Esophagus squamous epithelium (tissue), 5 donors: ENCODE results near the gene PAM16. TPM values are rescaled to one million over a fixed set of nuclear protein-coding genes. Genes with fewer than 3 reads are reported as not detected.

ENCODE experiments used
- DNase-seq: peaks from one replicate; lab custom pipeline; 2025; lab: John Stamatoyannopoulos, UW
- H3K27ac ChIP-seq, 4 donors: fragments of 200-600 bp; sonication (generic); one replicate each; pipeline ENCODE4 v1.5.1; 2016 to 2019; ENCODE audit warnings: mild to moderate bottlenecking in 1 of 4
- H3K27me3 ChIP-seq, 4 donors: fragments of 200-600 bp; sonication (generic); 1 replicate in 3 of 4; 2 replicates in 1 of 4; pipeline versions ENCODE4 v1.5.1 to v1.6.0; 2017 to 2021; ENCODE audit warnings: antibody characterized with exemption in 1 of 4
- H3K36me3 ChIP-seq, 3 donors: fragments of 200-600 bp; sonication (generic); one replicate each; pipeline ENCODE4 v1.5.1; 2016 to 2019
- H3K4me1 ChIP-seq, 3 donors: fragments of 200-600 bp; sonication (generic); one replicate each; pipeline ENCODE4 v1.5.1; 2017 to 2019
- H3K4me3 ChIP-seq, 4 donors: fragments of 200-600 bp; sonication (generic); 1 replicate in 3 of 4; 2 replicates in 1 of 4; pipeline ENCODE4 v1.5.1; 2016 to 2019; ENCODE audit warnings: mild to moderate bottlenecking in 2 of 4, moderate library complexity in 1 of 4
- H3K9me3 ChIP-seq, 3 donors: fragments of 200-600 bp; sonication (generic); one replicate each; pipeline ENCODE4 v1.5.1; 2016 to 2019
- POLR2A ChIP-seq, 4 donors: fragments of 450-650 bp; IDR thresholded peaks; one replicate each; pipeline ENCODE4 v1.6.1; 2017; ENCODE audit warnings: antibody characterized with exemption in 4 of 4, mild to moderate bottlenecking in 4 of 4, moderate library complexity in 3 of 4
- WGBS, 2 donors: methylation state at CpG; one replicate each; pipeline ENCODE4 v1.1.5; 2018; 5-methylcytosine and 5-hydroxymethylcytosine counted together
- intact Hi-C: fragments of 100-400 bp; cut with DNase I; formaldehyde crosslinking; loops from one replicate; pipeline ENCODE4 v1.15.0; 2022
- total RNA-seq, 4 donors: library from RNA; depleted of rRNA; stranded (reverse); fragments of >200 nt; gene quantifications; one replicate each; pipeline ENCODE4 v1.1.0, GENCODE V29; 2016
- TF ChIP-seq, protein P1 (sequence below), 6 experiments: fragments of 450-650 bp in 4 of 6; fragments of 200-600 bp in 2 of 6; sonication (generic) in 2 of 6; IDR thresholded peaks; one replicate each; pipeline ENCODE4 v1.5.1; 2016 to 2019; ENCODE audit warnings: antibody characterized with exemption in 6 of 6, mild to moderate bottlenecking in 4 of 6, moderate library complexity in 4 of 6
- donor health status: DM: yes; HTN: yes; CAD: no.

PAM16 gene
- total RNA-seq, 4 donors from 2014 or later = 29.5 to 40.8 (median 33.2) TPM

DNA sequence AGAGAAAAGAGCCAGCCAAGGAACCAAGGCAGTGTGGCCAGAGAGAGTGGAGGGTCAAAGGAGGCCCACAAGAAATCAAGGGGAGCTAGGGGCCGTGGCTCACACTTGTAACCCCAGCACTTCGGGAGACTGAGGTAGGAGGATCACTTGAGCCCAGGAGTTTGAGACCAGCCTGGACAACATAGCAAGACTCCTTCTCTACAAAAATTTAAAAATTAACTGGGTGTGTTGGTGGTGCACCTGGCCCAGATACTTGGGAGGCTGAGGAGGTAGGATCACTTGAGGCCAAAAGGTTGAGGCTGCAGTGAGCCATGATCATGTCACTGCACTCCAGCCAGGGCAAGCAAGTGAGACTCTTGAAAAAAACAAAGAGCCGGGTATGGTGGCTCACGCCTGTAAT, 59.4 kb downstream of the PAM16 start:
- peaks cover 8 to 42% (median 25%) of the 10 kb centered on the region in 3 donors for H3K4me1 ChIP-seq
- no peaks in the 10 kb centered on the region for H3K36me3 ChIP-seq
- no peak for DNase-seq
- TF ChIP-seq POLR2A (IDR thresholded peaks at IDR 0.05) = no peak
- TF ChIP-seq, protein P1, sequence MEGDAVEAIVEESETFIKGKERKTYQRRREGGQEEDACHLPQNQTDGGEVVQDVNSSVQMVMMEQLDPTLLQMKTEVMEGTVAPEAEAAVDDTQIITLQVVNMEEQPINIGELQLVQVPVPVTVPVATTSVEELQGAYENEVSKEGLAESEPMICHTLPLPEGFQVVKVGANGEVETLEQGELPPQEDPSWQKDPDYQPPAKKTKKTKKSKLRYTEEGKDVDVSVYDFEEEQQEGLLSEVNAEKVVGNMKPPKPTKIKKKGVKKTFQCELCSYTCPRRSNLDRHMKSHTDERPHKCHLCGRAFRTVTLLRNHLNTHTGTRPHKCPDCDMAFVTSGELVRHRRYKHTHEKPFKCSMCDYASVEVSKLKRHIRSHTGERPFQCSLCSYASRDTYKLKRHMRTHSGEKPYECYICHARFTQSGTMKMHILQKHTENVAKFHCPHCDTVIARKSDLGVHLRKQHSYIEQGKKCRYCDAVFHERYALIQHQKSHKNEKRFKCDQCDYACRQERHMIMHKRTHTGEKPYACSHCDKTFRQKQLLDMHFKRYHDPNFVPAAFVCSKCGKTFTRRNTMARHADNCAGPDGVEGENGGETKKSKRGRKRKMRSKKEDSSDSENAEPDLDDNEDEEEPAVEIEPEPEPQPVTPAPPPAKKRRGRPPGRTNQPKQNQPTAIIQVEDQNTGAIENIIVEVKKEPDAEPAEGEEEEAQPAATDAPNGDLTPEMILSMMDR (IDR thresholded peaks at IDR 0.05) = no peak
- H3K4me3 ChIP-seq = no peak overlapping the region
- peak overlapping the region in 1 of 4 donors; percentile 16 for H3K27ac ChIP-seq
- WGBS, 2 donors = 83 to 84% methylated on average over 4 of the region's 4 CpGs
- no peaks in the 10 kb centered on the region for H3K27me3 ChIP-seq
- H3K9me3 ChIP-seq = no peaks in the 10 kb centered on the region
- intact Hi-C loops = no loop called here

Other genes starting within 250 kb of the PAM16 start
- 10 to 100 TPM in 2 of 4 donors, 1 to 10 TPM in 2; 6.3 to 22.3 (median 11.2) TPM for gene ADCY9, start 234.9 kb downstream of the PAM16 start, total RNA-seq
- gene SRL, start 109.2 kb downstream of the PAM16 start, total RNA-seq = 1 to 10 TPM in 1 of 4 donors, under 1 TPM in 2, not detected in 1; 0.04 to 1.8 (median 0.38) TPM
- 1 to 10 TPM; 5.8 to 9.8 (median 9.3) TPM for gene TFAP4, start 78.3 kb downstream of the PAM16 start, total RNA-seq
- 1 to 10 TPM in 1 of 4 donors, under 1 TPM in 3; 0.30 to 1.7 (median 0.67) TPM for gene GLIS2, start 35.3 kb downstream of the PAM16 start, total RNA-seq
- 10 to 100 TPM in 3 of 4 donors, 1 to 10 TPM in 1; 9.2 to 20.2 (median 14.2) TPM for gene VASN, start 20.5 kb upstream of the PAM16 start, total RNA-seq
- gene CORO7, start 65.3 kb upstream of the PAM16 start, total RNA-seq = 10 to 100 TPM; 15.8 to 25.9 (median 17.8) TPM
- 10 to 100 TPM; 45.2 to 59.1 (median 49.1) TPM for gene DNAJA3, start 74.5 kb upstream of the PAM16 start, total RNA-seq
- gene NMRAL1, start 123.3 kb upstream of the PAM16 start, total RNA-seq = 10 to 100 TPM; 25.4 to 55.5 (median 34.9) TPM
- 10 to 100 TPM; 46.9 to 94.0 (median 75.0) TPM for gene HMOX2, start 125.1 kb upstream of the PAM16 start, total RNA-seq
- gene CDIP1, start 187.5 kb upstream of the PAM16 start, total RNA-seq = 10 to 100 TPM; 10.2 to 26.5 (median 16.5) TPM
- gene C16orf96, start 205.0 kb upstream of the PAM16 start, total RNA-seq = under 1 TPM in 3 of 4 donors, not detected in 1; 0.04 to 0.19 (median 0.06) TPM